Testis (tissue), 2 donors: ENCODE measurements around the gene ZNRF3.

Experiments used
- CTCF ChIP-seq, 3 experiments: fragments of 450-650 bp in 2 of 3; fragments of 200-600 bp in 1 of 3; sonication (generic) in 1 of 3; IDR thresholded peaks; one replicate each; pipeline ENCODE4 v1.5.1; 2016 to 2019; ENCODE audit warnings: antibody characterized with exemption in 3 of 3, mild to moderate bottlenecking in 2 of 3, moderate library complexity in 1 of 3
- POLR2A ChIP-seq: fragments of 450-650 bp; IDR thresholded peaks from one replicate; pipeline ENCODE4 v1.6.1; 2017; ENCODE audit warnings: antibody characterized with exemption, mild to moderate bottlenecking, moderate library complexity

DNA sequence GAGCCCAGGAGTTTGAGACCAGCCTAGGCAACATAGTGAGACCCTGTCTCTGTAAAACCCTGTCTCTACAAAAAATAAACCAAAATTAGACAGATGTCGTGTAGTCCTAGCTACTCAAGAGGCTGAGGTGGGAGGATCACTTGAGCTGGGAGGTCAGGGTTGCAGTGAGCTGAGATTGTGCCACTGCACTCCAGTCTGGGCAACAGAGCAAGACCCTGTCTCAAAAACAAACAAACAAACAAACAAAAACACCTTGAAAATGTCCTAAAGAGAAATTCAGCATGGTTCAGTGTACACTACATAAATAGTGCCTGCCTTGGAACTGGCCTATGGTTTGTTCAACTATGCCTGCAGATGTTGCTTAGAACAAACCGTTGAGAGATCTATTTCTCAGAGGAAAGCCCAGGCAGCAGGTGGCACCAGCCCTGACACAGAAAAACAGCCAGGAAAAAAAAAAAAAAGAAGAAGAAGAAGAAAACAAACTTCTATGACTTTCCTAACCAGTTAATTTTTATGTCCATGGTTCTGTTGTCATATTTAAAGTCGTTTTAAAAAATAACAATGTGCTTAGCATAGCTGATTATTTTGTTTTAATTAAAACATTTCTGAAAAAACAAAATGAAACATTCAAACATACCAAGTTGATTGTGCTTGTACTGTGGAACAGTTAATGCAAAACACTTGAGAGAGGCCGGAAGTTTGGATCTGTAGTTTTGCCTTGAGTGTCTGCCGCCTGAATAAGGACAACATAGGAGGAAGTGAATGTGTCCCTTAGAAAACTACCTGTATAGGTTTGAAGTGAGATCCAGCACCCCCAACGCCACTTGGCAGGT is 194.9 kb downstream of the ZNRF3 start:
- no peak for TF ChIP-seq CTCF (IDR thresholded peaks at IDR 0.05)
- TF ChIP-seq POLR2A: no peak
